HCT116 (cell line): Measurements from ENCODE around the gene ZNF516. TPM values are rescaled to one million over a fixed set of nuclear protein-coding genes. Genes with fewer than 3 reads are reported as not detected.

Experiments used
- ATAC-seq: fragments of 200-7000 bp; cut with Tn5 transposase; 2 replicates; pipeline ENCODE4 v1.9.1; 2020; ENCODE audit warnings: mild to moderate bottlenecking, moderate library complexity
- BruUV-seq: library from RNA; stranded (reverse); fragments of 400-500 nt; replicated peaks from 2 replicates; lab custom pipeline; 2021; lab: Mats Ljungman, UMichigan
- CTCF ChIA-PET: fragments of 300-600 bp; sonication (Branson Sonifier 250); formaldehyde crosslinking; loops from one replicate; lab custom pipeline; 2021; ENCODE audit warnings: antibody characterized with exemption; lab: Charles Lee
- POLR2A ChIA-PET: fragments of 300-600, 350-600 bp; sonication (Branson Sonifier 250); formaldehyde crosslinking; loops from one replicate; lab custom pipeline; 2021; ENCODE audit warnings: antibody characterized with exemption; lab: Charles Lee
- RAD21 ChIA-PET, 2 experiments: fragments of 300-600 bp; sonication (Branson Sonifier 250); formaldehyde crosslinking; loops; one replicate each; lab custom pipeline; 2023; ENCODE audit warnings: low total read pairs in 2 of 2; ENCODE audit not compliant: uncharacterized antibody in 2 of 2, unreplicated experiment in 2 of 2, low non-redundant PET in 1 of 2; lab: Charles Lee
- DNase-seq: peaks from one replicate; pipeline ENCODE4 v3.0.0-alpha.2; 2010; ENCODE audit warnings: low read depth, low spot score
- H2AFZ ChIP-seq: fragments of 200-600 bp; shearing (Covaris generic), sonication (generic); 2 replicates; pipeline ENCODE4 v1.6.1; 2017; ENCODE audit warnings: low read depth, mixed run types, mixed read lengths, antibody characterized with exemption, low read length; ENCODE audit not compliant: poor library complexity, severe bottlenecking
- H3K27ac ChIP-seq: 2 replicates; pipeline ENCODE4 v1.5.1; 2012; ENCODE audit warnings: low read depth, low read length
- H3K27me3 ChIP-seq: fragments of 200-600 bp; sonication (generic); 2 replicates; pipeline ENCODE4 v1.6.1; 2016; ENCODE audit warnings: mixed run types, low read length, mixed read lengths; ENCODE audit not compliant: insufficient read depth
- H3K36me3 ChIP-seq, 2 experiments: fragments of 200-500 bp in 1 of 2; fragments of 200-600 bp in 1 of 2; sonication (Bioruptor generic) in 1 of 2; sonication (generic) in 1 of 2; 2 replicates each; pipeline versions ENCODE4 v1.5.1 to v1.6.1; 2014 to 2016; ENCODE audit warnings: low read length in 2 of 2, inconsistent platforms in 1 of 2, mixed read lengths in 1 of 2, mixed run types in 1 of 2; ENCODE audit not compliant: insufficient read depth in 2 of 2, control insufficient read depth in 1 of 2
- H3K4me1 ChIP-seq, 2 experiments: fragments of 200-600 bp in 1 of 2; sonication (generic) in 1 of 2; 2 replicates each; pipeline versions ENCODE4 v1.5.1 to v1.6.1; 2012 to 2017; ENCODE audit warnings: low read length in 2 of 2, inconsistent platforms in 1 of 2, mild to moderate bottlenecking in 1 of 2, mixed read lengths in 1 of 2, mixed run types in 1 of 2, moderate library complexity in 1 of 2; ENCODE audit not compliant: insufficient read depth in 2 of 2, control insufficient read depth in 1 of 2
- H3K4me2 ChIP-seq: fragments of 200-600 bp; sonication (generic); 2 replicates; pipeline ENCODE4 v1.6.1; 2017; ENCODE audit warnings: mixed run types, low read length, mixed read lengths
- H3K4me3 ChIP-seq, 2 experiments: fragments of 200-600 bp in 1 of 2; sonication (generic) in 1 of 2; replicated peaks in 1 of 2; 2 replicates each; pipeline ENCODE4 v1.5.1; 2011 to 2016; ENCODE audit warnings: low read length in 2 of 2, control low read depth in 1 of 2, low read depth in 1 of 2, mild to moderate bottlenecking in 1 of 2, mixed read lengths in 1 of 2, mixed run types in 1 of 2
- H3K79me2 ChIP-seq: fragments of 200-600 bp; sonication (generic); 2 replicates; pipeline ENCODE4 v1.6.1; 2017; ENCODE audit warnings: mild to moderate bottlenecking, mixed run types, low read length, moderate library complexity, mixed read lengths; ENCODE audit not compliant: insufficient read depth
- H3K9ac ChIP-seq: fragments of 200-600 bp; sonication (generic); 2 replicates; pipeline ENCODE4 v1.6.1; 2016; ENCODE audit warnings: low read length, mixed read lengths
- H3K9me2 ChIP-seq: fragments of 200-600 bp; sonication (generic), shearing (Covaris generic); 2 replicates; pipeline ENCODE4 v1.6.1; 2017; ENCODE audit warnings: mixed run types, mild to moderate bottlenecking, moderate library complexity; ENCODE audit not compliant: insufficient read depth
- H3K9me3 ChIP-seq, 2 experiments: fragments of 200-500 bp in 1 of 2; fragments of 200-600 bp in 1 of 2; sonication (Bioruptor generic) in 1 of 2; sonication (generic) in 1 of 2; 2 replicates each; pipeline ENCODE4 v1.6.1; 2014 to 2017; ENCODE audit warnings: low read length in 2 of 2, mixed read lengths in 2 of 2, inconsistent platforms in 1 of 2, low read depth in 1 of 2, mild to moderate bottlenecking in 1 of 2, mixed run types in 1 of 2, moderate library complexity in 1 of 2; ENCODE audit not compliant: control insufficient read depth in 1 of 2, insufficient read depth in 1 of 2
- H4K20me1 ChIP-seq: fragments of 200-600 bp; sonication (generic), shearing (Covaris generic); 2 replicates; pipeline ENCODE4 v1.6.1; 2017; ENCODE audit warnings: mixed run types, mild to moderate bottlenecking, moderate library complexity; ENCODE audit not compliant: insufficient read depth
- ATF3 ChIP-seq: IDR thresholded peaks from 2 replicates; pipeline ENCODE4 v1.6.1; 2012
- CBX3 ChIP-seq: IDR thresholded peaks from 2 replicates; pipeline ENCODE4 v1.6.1; 2012; ENCODE audit warnings: low read depth
- CEBPB ChIP-seq: IDR thresholded peaks from 2 replicates; pipeline ENCODE4 v1.6.1; 2012; ENCODE audit warnings: low read depth
- ELF1 ChIP-seq: IDR thresholded peaks from 2 replicates; pipeline ENCODE4 v1.6.1; 2012; ENCODE audit warnings: low read depth, borderline replicate concordance
- EZH2 ChIP-seq: fragments of 200-600 bp; sonication (generic); IDR thresholded peaks from 2 replicates; pipeline ENCODE4 v1.6.1; 2017; ENCODE audit warnings: antibody characterized with exemption, mixed run types
- EZH2phosphoT487 ChIP-seq: fragments of 200-600 bp; IDR thresholded peaks from 2 replicates; pipeline ENCODE4 v1.6.1; 2018; ENCODE audit warnings: antibody characterized with exemption, borderline replicate concordance
- FOSL1 ChIP-seq: IDR thresholded peaks from 2 replicates; pipeline ENCODE4 v1.6.1; 2012; ENCODE audit warnings: low read depth
- JUND ChIP-seq: IDR thresholded peaks from 2 replicates; pipeline ENCODE4 v1.6.1; 2012
- POLR2A ChIP-seq: IDR thresholded peaks from 2 replicates; pipeline ENCODE4 v1.7.0; 2011; ENCODE audit warnings: borderline replicate concordance; ENCODE audit not compliant: insufficient read depth, insufficient read length; ENCODE audit errors: extremely low read depth
- POLR2AphosphoS5 ChIP-seq: IDR thresholded peaks from 2 replicates; pipeline ENCODE4 v1.6.1; 2011; ENCODE audit warnings: mild to moderate bottlenecking, low read depth, low read length, moderate library complexity
- RAD21 ChIP-seq: IDR thresholded peaks from 2 replicates; pipeline ENCODE4 v1.6.1; 2012; ENCODE audit warnings: low read depth, mild to moderate bottlenecking
- REST ChIP-seq: IDR thresholded peaks from 2 replicates; pipeline ENCODE4 v1.6.1; 2012; ENCODE audit warnings: low read depth
- SIN3A ChIP-seq: IDR thresholded peaks from 2 replicates; pipeline ENCODE4 v1.6.1; 2012; ENCODE audit warnings: low read depth
- SP1 ChIP-seq: IDR thresholded peaks from 2 replicates; pipeline ENCODE4 v1.6.1; 2012; ENCODE audit warnings: low read depth
- SRF ChIP-seq: IDR thresholded peaks from 2 replicates; pipeline ENCODE4 v1.6.1; 2012; ENCODE audit warnings: low read depth
- TCF7L2 ChIP-seq: IDR thresholded peaks from 2 replicates; pipeline ENCODE4 v1.7.0; 2011; ENCODE audit warnings: borderline replicate concordance, inconsistent platforms; ENCODE audit not compliant: insufficient read depth, insufficient read length; ENCODE audit errors: extremely low read depth
- ZFX ChIP-seq: fragments of 450-650 bp; IDR thresholded peaks from 2 replicates; pipeline ENCODE4 v1.6.1; 2017
- ZNF274 ChIP-seq: fragments of 200-500 bp; sonication (Bioruptor generic); IDR thresholded peaks from 2 replicates; pipeline ENCODE4 v1.6.1; 2014; ENCODE audit warnings: mild to moderate bottlenecking, low read depth, low read length, inconsistent platforms
- intact Hi-C: fragments of 100-400 bp; cut with micrococcal nuclease; formaldehyde crosslinking; loops from 2 replicates; pipeline ENCODE4 v1.10.0; 2022
- total RNA-seq: library from RNA; stranded (reverse); gene quantifications from one replicate; pipeline ENCODE4 v1.2.1, GENCODE V29; 2021; ENCODE audit not compliant: unreplicated experiment
- TF ChIP-seq, protein P1 (sequence below): IDR thresholded peaks from 2 replicates; pipeline ENCODE4 v1.6.1; 2012

ZNF516 gene
- total RNA-seq, 1 experiment from 2014 or later: 32.0 TPM

DNA sequence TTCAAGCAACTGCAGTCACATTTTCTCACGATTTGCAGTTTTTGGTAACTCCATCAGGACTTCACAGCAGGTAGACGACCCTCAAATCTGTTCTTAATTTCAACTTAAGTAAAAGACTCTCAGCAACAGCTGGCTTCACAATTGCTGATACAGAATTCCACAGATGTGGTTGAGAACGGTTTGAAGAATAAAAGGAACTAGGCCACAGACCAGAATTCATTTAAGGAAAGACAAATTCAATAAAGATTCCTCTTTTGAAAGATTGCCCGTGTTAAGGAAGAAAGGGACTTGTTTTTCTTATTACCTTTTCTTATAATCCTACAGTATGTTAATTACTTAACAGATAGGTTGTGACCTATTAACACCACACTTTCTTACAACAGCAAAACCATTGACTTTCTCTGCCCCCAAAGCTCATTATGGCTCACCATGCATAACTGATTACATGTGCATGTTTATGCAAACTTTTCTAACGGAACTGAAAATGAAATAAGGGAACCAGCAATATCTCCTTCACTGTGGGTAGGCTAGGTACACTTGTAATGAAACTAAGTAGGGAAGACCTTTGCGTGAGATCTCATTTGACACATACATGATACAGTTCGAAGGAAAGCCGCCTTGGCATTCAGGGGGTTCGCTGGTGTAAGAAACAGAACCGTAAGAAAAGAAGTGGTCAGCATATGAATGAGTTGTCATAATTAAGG is 4.7 kb upstream of the ZNF516 start:
- Histone ChIP-seq H3K4me3 (no peak overlapping the region), H3K27me3 (no peaks in the 10 kb centered on the region), H3K9ac (no peak overlapping the region), H3K9me2 (no peaks in the 10 kb centered on the region), H3K4me2 (no peak overlapping the region), H2AFZ (no peak overlapping the region), H3K36me3 (no peaks in the 10 kb centered on the region), H3K79me2 (no peaks in the 10 kb centered on the region), H3K27ac (no peak overlapping the region), H4K20me1 (no peaks in the 10 kb centered on the region), H3K9me3 (no peaks in the 10 kb centered on the region), H3K4me1 (peaks cover 0 to 12% of the 10 kb centered on the region in 2 experiments; a peak in 1 of 4 replicates)
- ATAC-seq (no peak), DNase-seq (no peak)
- no TSS peak for BruUV-seq
- TF ChIP-seq POLR2AphosphoS5 (no peak), SRF (no peak), SIN3A (no peak), CBX3 (no peak), EZH2 (no peak), TCF7L2 (no peak), ZFX (no peak), ATF3 (no peak), FOSL1 (no peak), REST (no peak), EZH2phosphoT487 (no peak), SP1 (no peak), JUND (no peak), ZNF274 (no peak), ELF1 (no peak), RAD21 (no peak), POLR2A (no peak), CEBPB (no peak)
- TF ChIP-seq, protein P1, sequence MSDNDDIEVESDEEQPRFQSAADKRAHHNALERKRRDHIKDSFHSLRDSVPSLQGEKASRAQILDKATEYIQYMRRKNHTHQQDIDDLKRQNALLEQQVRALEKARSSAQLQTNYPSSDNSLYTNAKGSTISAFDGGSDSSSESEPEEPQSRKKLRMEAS: no peak
- CTCF ChIA-PET: no interaction called here
- intact Hi-C loops: loop anchor here (5.0 to 10.0 kb wide), 4 partner anchors 45 to 305 kb away; no protein-coding TSS in a partner anchor
- RAD21 ChIA-PET: no interaction called here
- POLR2A ChIA-PET: no interaction called here
